RWPE2 (cell line): ENCODE measurements around the gene CGN.

Experiments used
- ATAC-seq: fragments of 200-7000 bp; cut with Tn5 transposase; 3 replicates; pipeline ENCODE4 v1.9.1; 2021; ENCODE audit warnings: low read depth
- DNase-seq: peaks from one replicate; pipeline ENCODE4 v3.0.0-alpha.2; 2020; ENCODE audit warnings: low spot score
- H3K27ac ChIP-seq: fragments of 450-650 bp; 2 replicates; pipeline ENCODE4 v1.5.1; 2017; ENCODE audit warnings: mild to moderate bottlenecking; ENCODE audit not compliant: poor library complexity, severe bottlenecking
- H3K27me3 ChIP-seq: fragments of 250-450 bp; sonication (Bioruptor Pico); 2 replicates; pipeline ENCODE4 v1.5.1; 2021; ENCODE audit warnings: mild to moderate bottlenecking, moderate library complexity; ENCODE audit not compliant: insufficient read depth, poor library complexity, severe bottlenecking
- H3K36me3 ChIP-seq: fragments of 250-450 bp; sonication (Bioruptor Pico); 2 replicates; pipeline ENCODE4 v1.5.1; 2020; ENCODE audit warnings: low read depth, mild to moderate bottlenecking, moderate library complexity
- H3K4me1 ChIP-seq: fragments of 250-450 bp; sonication (Bioruptor Pico); 2 replicates; pipeline ENCODE4 v1.5.1; 2021; ENCODE audit warnings: mild to moderate bottlenecking, moderate library complexity; ENCODE audit not compliant: insufficient read depth, poor library complexity, severe bottlenecking
- H3K4me3 ChIP-seq: fragments of 250-450 bp; sonication (Bioruptor Pico); 2 replicates; pipeline ENCODE4 v1.5.1; 2021; ENCODE audit warnings: mild to moderate bottlenecking, moderate library complexity; ENCODE audit not compliant: severe bottlenecking
- H3K9me3 ChIP-seq: fragments of 250-450 bp; sonication (Bioruptor Pico); 2 replicates; pipeline ENCODE4 v1.5.1; 2021; ENCODE audit warnings: mild to moderate bottlenecking, moderate library complexity; ENCODE audit not compliant: severe bottlenecking
- TF ChIP-seq, protein P1 (sequence below): fragments of 450-650 bp; IDR thresholded peaks from one replicate; pipeline ENCODE4 v1.5.1; 2017; ENCODE audit warnings: mild to moderate bottlenecking, moderate library complexity; ENCODE audit not compliant: poor library complexity, severe bottlenecking

CGN gene

DNA sequence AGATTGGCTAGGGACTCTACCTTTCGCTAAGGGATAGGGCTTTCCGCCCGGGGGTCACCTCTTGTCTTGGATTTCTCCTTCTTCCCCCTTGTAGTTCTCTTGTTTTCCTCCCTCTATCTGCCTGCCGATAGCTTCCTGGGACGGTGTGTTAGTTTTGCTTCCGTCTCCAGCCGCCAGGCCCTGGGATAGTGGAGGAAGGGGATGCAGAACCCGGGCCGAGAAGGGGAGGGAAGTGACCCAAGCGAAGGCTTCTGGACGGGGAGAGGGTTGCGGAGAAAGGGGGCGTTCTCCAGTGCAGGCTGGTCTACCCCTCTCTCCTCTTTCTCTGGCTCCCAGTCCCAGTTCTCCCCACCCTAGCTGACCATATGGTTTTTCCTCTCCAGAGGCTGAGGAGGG is 29.8 kb downstream of the CGN start:
- Histone ChIP-seq H3K36me3 (peaks cover 53% of the 10 kb centered on the region), H3K27me3 (no peaks in the 10 kb centered on the region), H3K4me1 (peaks cover 38% of the 10 kb centered on the region), H3K9me3 (no peaks in the 10 kb centered on the region), H3K4me3 (peak overlapping the region; percentile 80), H3K27ac (peak overlapping the region; percentile 99)
- ATAC-seq (no peak), DNase-seq (no peak)
- TF ChIP-seq, protein P1, sequence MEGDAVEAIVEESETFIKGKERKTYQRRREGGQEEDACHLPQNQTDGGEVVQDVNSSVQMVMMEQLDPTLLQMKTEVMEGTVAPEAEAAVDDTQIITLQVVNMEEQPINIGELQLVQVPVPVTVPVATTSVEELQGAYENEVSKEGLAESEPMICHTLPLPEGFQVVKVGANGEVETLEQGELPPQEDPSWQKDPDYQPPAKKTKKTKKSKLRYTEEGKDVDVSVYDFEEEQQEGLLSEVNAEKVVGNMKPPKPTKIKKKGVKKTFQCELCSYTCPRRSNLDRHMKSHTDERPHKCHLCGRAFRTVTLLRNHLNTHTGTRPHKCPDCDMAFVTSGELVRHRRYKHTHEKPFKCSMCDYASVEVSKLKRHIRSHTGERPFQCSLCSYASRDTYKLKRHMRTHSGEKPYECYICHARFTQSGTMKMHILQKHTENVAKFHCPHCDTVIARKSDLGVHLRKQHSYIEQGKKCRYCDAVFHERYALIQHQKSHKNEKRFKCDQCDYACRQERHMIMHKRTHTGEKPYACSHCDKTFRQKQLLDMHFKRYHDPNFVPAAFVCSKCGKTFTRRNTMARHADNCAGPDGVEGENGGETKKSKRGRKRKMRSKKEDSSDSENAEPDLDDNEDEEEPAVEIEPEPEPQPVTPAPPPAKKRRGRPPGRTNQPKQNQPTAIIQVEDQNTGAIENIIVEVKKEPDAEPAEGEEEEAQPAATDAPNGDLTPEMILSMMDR, result no peak

DNA sequence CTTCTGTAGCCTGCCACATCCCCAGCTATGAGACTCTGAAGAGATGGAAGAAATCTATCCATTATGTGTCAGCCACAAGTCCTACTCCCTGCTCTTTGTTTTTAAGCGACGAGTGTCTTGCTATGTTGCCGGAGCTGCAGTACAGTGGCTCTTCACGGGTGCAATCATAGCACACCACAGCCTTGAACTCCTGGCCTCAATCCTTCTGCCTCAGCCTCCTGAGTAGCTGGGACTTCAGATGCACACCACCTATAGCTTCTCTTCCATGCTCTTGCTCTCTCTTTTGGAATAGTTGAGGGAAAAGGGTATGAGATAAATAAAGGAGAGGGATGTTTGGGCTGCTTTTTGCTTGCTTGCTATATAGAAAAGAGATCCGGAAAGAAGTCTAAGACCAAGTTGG is 30.6 kb downstream of the CGN start:
- DNase-seq, result no peak
- ATAC-seq, result no peak
- Histone ChIP-seq H3K4me3 (peak overlapping the region; percentile 80), H3K9me3 (no peaks in the 10 kb centered on the region), H3K27me3 (no peaks in the 10 kb centered on the region), H3K4me1 (peaks cover 42% of the 10 kb centered on the region), H3K27ac (peak overlapping the region; percentile 99), H3K36me3 (peaks cover 53% of the 10 kb centered on the region)
- TF ChIP-seq, protein P1, result no peak

DNA sequence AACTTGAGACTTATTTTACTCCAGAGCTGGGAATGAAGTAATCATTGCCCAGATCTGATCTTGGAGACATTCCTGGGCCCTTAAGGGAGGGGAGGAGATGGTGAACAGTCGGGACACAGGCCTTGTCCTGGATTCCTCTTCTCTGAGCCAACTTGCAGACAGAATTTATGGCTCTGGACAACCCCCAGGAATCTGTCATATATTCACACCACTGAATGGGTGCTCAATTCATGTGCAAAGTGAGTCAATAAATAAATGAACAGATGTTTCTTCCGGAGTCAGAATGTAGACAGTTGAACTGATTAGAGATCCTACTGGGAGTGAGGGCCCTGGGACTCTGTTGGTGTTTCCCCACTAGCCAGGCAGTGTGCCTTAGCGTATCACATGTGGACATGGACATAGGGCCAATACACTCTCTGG is 31.5 kb downstream of the CGN start:
- Histone ChIP-seq H3K27ac (peak overlapping the region; percentile 99), H3K9me3 (no peaks in the 10 kb centered on the region), H3K36me3 (peaks cover 47% of the 10 kb centered on the region), H3K4me1 (peaks cover 39% of the 10 kb centered on the region), H3K4me3 (peak overlapping the region; percentile 80), H3K27me3 (no peaks in the 10 kb centered on the region)
- DNase-seq (no peak), ATAC-seq (peak; percentile 16)
- TF ChIP-seq, protein P1, result no peak

DNA sequence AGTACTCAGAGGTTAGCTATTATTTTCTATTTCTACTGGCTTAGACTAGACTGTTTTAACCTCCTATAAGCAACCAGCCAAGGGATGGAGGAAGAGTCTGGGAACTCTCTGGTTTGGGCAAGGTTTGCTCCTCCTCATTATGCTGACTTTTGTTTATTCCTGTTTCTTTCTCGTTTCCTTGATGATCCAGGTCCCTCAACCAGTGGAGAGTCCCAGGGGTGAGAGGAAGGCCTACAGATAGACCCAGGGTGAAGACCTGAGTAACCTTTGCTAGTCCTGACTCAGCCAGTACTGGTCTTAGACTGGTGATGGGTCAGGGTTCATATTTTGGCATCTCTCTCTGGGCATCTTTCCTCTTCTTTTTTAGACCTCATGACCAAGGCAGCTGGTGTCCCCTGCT is 34.4 kb downstream of the CGN start:
- ATAC-seq (no peak), DNase-seq (no peak)
- no peaks in the 10 kb centered on the region for H3K9me3 ChIP-seq
- H3K4me3 ChIP-seq, result no peak overlapping the region
- TF ChIP-seq, protein P1, result no peak
- H3K27me3 ChIP-seq, result no peaks in the 10 kb centered on the region
- H3K4me1 ChIP-seq, result peaks cover 56% of the 10 kb centered on the region
- peak overlapping the region; percentile 99 for H3K27ac ChIP-seq
- H3K36me3 ChIP-seq, result peaks cover 61% of the 10 kb centered on the region

DNA sequence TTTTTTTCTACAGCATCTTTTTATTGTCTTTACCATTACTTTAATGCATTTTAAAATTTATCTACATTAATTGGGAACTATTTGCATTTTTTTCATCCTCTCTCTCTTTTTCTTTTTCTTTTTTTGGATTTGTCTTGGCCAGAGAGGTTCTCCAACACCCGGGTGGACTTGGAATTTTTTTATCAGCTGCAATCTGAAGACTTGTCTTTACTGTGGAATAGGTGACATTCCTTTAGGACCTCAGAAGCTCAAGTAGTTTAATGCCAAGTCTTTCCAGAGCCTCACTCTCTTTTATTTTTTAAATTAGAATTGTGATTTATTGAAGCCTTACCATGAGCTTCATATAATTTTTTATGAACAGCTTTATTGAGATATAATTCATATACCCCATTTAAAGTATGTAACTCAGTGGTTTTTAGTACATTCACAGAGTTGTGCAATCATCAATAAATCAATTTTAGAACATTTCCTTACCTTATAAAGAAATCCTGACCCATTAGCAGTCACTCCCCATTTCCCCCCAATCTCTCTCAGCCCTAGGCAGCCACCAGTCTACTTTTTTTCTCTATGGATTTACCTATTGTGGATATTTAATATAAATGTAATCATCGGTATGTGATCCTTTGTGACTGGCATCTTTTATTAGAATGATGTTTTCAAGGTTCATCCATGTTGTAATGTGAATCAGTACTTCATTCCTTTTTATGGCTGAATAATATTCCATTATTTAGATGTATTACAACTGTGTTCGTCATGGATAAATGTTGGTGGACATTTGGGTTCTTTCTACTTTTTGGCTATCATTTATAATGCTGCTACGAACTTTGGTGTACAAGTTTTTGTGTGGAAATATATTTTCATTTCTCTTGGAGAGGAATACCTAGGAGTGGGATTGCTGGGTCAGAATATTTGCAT is 35.1 kb downstream of the CGN start:
- Histone ChIP-seq H3K36me3 (peaks cover 67% of the 10 kb centered on the region), H3K9me3 (no peaks in the 10 kb centered on the region), H3K27me3 (no peaks in the 10 kb centered on the region), H3K4me1 (peaks cover 64% of the 10 kb centered on the region), H3K4me3 (no peak overlapping the region), H3K27ac (peak overlapping the region; percentile 99)
- ATAC-seq (no peak), DNase-seq (no peak)
- TF ChIP-seq, protein P1, result no peak
